Body of pancreas (tissue), 4 donors: ENCODE results near the gene LEF1.

Source experiments
- CTCF ChIP-seq, 7 experiments: fragments of 450-650 bp in 4 of 7; fragments of 200-600 bp in 3 of 7; sonication (generic) in 3 of 7; IDR thresholded peaks; one replicate each; pipeline ENCODE4 v1.5.1; 2016 to 2019; ENCODE audit warnings: antibody characterized with exemption in 7 of 7
- POLR2A ChIP-seq, 3 donors: fragments of 450-650 bp; IDR thresholded peaks; one replicate each; pipeline ENCODE4 v1.6.1; 2016; ENCODE audit warnings: antibody characterized with exemption in 3 of 3, mild to moderate bottlenecking in 2 of 3

GRCh38 chr4:108165586-108165985 is 3.1 kb downstream of the LEF1 start:
- TF ChIP-seq CTCF (IDR thresholded peaks at IDR 0.05) (no peak), POLR2A (IDR thresholded peaks at IDR 0.05) (no peak)
